K562 (cell line): Measurements from ENCODE around the gene TLR8. TPM values are rescaled to one million over a fixed set of nuclear protein-coding genes. Genes with fewer than 3 reads are reported as not detected.
A peak's percentile ranks its signal among the peaks of the same experiment; 100 is the strongest.

Source experiments
- COPS2 ChIP-seq: fragments of 450-650 bp; conservative IDR thresholded peaks from 2 replicates; pipeline ENCODE4 v1.6.1; 2016; ENCODE audit warnings: mild to moderate bottlenecking, moderate library complexity
- DPF2 ChIP-seq: fragments of 450-650 bp; IDR thresholded peaks from 2 replicates; pipeline ENCODE4 v1.6.1; 2016
- FOSL1 ChIP-seq: fragments of 200-800 bp; sonication (Bioruptor generic); conservative IDR thresholded peaks from 2 replicates; pipeline ENCODE4 v1.6.1; 2016; ENCODE audit warnings: missing genetic modification characterization, missing compliant biosample characterization
- HCFC1 ChIP-seq: IDR thresholded peaks from 2 replicates; pipeline ENCODE4 v1.6.1; 2012; ENCODE audit warnings: low read depth, low read length, improper control_type of control experiment
- HDAC1 ChIP-seq, 2 experiments: fragments of 450-650 bp; IDR thresholded peaks; 2 replicates each; pipeline ENCODE4 v1.6.1; 2016 to 2017; ENCODE audit warnings: inconsistent platforms in 1 of 2, mild to moderate bottlenecking in 1 of 2, moderate library complexity in 1 of 2
- MYNN ChIP-seq, 2 experiments: sonication (generic); formaldehyde crosslinking in 1 of 2; IDR thresholded peaks; 2 replicates each; pipeline versions ENCODE4 v1.5.0 to v1.6.1; 2016 to 2020; ENCODE audit warnings: antibody characterized with exemption in 1 of 2, missing genetic modification reagents in 1 of 2
- NEUROD1 ChIP-seq: fragments of 150-350 bp; IDR thresholded peaks from 2 replicates; pipeline ENCODE4 v1.6.1; 2014; ENCODE audit warnings: borderline replicate concordance, low read length, low read depth; ENCODE audit not compliant: partially characterized antibody
- NFRKB ChIP-seq: fragments of 450-650 bp; IDR thresholded peaks from 2 replicates; pipeline ENCODE4 v1.6.1; 2016; ENCODE audit warnings: low read depth
- NR2C1 ChIP-seq, 2 experiments: fragments of 450-650 bp; IDR thresholded peaks; 2 replicates each; pipeline ENCODE4 v1.6.1; 2017; ENCODE audit warnings: mild to moderate bottlenecking in 2 of 2, antibody characterized with exemption in 1 of 2, inconsistent platforms in 1 of 2, missing compliant biosample characterization in 1 of 2, missing genetic modification characterization in 1 of 2
- PCBP1 ChIP-seq: fragments of 200-400 bp; formaldehyde crosslinking; IDR thresholded peaks from 2 replicates; pipeline ENCODE4 v1.6.1; 2018; ENCODE audit warnings: mild to moderate bottlenecking, low read depth, low read length; ENCODE audit not compliant: poor library complexity, severe bottlenecking
- PHB ChIP-seq: fragments of 250-450 bp; sonication (Bioruptor Pico); IDR thresholded peaks from 2 replicates; pipeline ENCODE4 v1.5.0; 2021
- STAT5A ChIP-seq: IDR thresholded peaks from 2 replicates; pipeline ENCODE4 v1.6.1; 2012; ENCODE audit warnings: low read length, inconsistent platforms, borderline replicate concordance
- ZKSCAN3 ChIP-seq: fragments of 250-450 bp; sonication (Bioruptor Pico); IDR thresholded peaks from 2 replicates; pipeline ENCODE4 v1.4.0; 2020
- ZNF175 ChIP-seq: fragments of 200-800 bp; sonication (Bioruptor generic); IDR thresholded peaks from 2 replicates; pipeline ENCODE4 v1.6.1; 2016; ENCODE audit warnings: low read depth, mild to moderate bottlenecking, missing genetic modification characterization, missing compliant biosample characterization
- polyA plus RNA-seq, 8 experiments: library from polyadenylated mRNA; depleted of rRNA in 4 of 8; stranded (reverse) in 5 of 8; unstranded in 3 of 8; fragments of >200 nt; fragmentation: Nextera tagmentation in 2 of 8; fragmentation: Illumina TruSeq in 1 of 8; extraction: Ambion mirVana in 2 of 8; extraction: Trizol in 1 of 8; gene quantifications; 2 replicates each; pipeline versions ENCODE4 v1.2.1 to v1.2.3, GENCODE V29; 2011 to 2014; ENCODE audit warnings: inconsistent platforms in 1 of 8, missing spikeins in 1 of 8
- total RNA-seq, 7 experiments: library from RNA; depleted of rRNA in 6 of 7; stranded (reverse); fragments of >200 nt in 6 of 7; fragmentation: Illumina TruSeq in 2 of 7; extraction: Trizol in 2 of 7; gene quantifications; 2 replicates each; pipeline versions ENCODE4 v1.2.1 to v1.2.3, GENCODE V29; 2011 to 2021; ENCODE audit warnings: low replicate concordance in 1 of 7
- TF ChIP-seq, protein P1 (sequence below), 2 experiments: fragments of 450-650 bp in 1 of 2; sonication (generic) in 1 of 2; formaldehyde crosslinking in 1 of 2; IDR thresholded peaks in 1 of 2; conservative IDR thresholded peaks in 1 of 2; 2 replicates each; pipeline versions ENCODE4 v1.6.1 to v1.8.1; 2016 to 2023; ENCODE audit warnings: mild to moderate bottlenecking in 2 of 2, moderate library complexity in 2 of 2, inconsistent platforms in 1 of 2, missing genetic modification reagents in 1 of 2
- TF ChIP-seq, protein P2 (sequence below): fragments of 250-450 bp; sonication (Bioruptor Pico); IDR thresholded peaks from 2 replicates; pipeline ENCODE4 v1.5.0; 2021; ENCODE audit warnings: mild to moderate bottlenecking, borderline replicate concordance
- TF ChIP-seq, protein P3 (sequence below): IDR thresholded peaks from 3 replicates; pipeline ENCODE4 v1.6.1; 2011; ENCODE audit warnings: borderline replicate concordance, mild to moderate bottlenecking; ENCODE audit not compliant: insufficient read length, insufficient read depth
- TF ChIP-seq, protein P4 (sequence below): conservative IDR thresholded peaks from 2 replicates; pipeline ENCODE4 v1.6.1; 2011; ENCODE audit warnings: low read depth, mild to moderate bottlenecking, low read length; ENCODE audit not compliant: control insufficient read depth

TLR8 gene
- total and polyA plus RNA-seq, 9 of the 15 experiments (the other 6 are each of a cell fraction or from before 2014, with no cell fraction given) = not detected

DNA sequence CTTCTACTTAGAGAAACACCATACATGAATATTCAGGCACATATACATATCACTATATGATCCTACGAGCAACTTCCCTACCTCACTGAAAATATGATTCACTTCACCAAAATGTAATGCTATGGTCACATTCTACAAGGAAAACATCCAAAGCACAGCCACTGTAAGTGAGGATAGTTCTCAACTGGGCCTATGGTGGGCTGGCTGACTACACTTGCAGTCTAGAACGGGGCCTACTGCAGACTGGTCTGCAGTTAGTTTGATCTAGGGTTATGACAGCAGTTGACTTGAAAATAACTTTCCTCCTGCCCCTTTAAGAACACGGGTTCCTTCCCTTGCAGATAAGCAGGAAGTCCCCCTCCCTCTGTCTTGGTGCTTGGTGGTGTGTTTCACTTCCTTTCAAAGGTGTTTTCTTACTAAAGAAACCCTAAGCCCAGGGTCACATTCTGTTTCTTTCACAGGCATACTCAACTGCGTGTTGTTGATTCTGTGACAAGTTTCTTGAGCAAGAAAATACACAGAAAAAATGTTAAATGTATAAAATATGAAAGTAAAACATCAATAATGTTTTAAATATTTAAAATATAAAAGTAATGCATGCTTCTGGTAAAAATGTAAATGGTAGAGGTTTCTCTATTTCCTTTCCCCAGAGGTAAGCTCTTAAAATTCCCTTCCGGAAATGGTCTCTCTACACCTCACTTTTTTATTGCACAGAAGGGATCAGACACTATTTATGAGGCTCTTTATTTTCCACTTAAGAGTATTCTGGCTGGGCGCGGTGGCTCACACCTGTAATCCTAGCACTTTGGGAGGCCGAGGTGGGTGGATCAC lies 50.5 kb downstream of the TLR8 start (continued):
- TF ChIP-seq, protein P1, sequence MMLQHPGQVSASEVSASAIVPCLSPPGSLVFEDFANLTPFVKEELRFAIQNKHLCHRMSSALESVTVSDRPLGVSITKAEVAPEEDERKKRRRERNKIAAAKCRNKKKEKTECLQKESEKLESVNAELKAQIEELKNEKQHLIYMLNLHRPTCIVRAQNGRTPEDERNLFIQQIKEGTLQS (IDR thresholded peaks at IDR 0.05) = no peak
- TF ChIP-seq, protein P1 (CRISPR knock-in tag; conservative IDR thresholded peaks at IDR 0.05) = no peak
- TF ChIP-seq, protein P2, sequence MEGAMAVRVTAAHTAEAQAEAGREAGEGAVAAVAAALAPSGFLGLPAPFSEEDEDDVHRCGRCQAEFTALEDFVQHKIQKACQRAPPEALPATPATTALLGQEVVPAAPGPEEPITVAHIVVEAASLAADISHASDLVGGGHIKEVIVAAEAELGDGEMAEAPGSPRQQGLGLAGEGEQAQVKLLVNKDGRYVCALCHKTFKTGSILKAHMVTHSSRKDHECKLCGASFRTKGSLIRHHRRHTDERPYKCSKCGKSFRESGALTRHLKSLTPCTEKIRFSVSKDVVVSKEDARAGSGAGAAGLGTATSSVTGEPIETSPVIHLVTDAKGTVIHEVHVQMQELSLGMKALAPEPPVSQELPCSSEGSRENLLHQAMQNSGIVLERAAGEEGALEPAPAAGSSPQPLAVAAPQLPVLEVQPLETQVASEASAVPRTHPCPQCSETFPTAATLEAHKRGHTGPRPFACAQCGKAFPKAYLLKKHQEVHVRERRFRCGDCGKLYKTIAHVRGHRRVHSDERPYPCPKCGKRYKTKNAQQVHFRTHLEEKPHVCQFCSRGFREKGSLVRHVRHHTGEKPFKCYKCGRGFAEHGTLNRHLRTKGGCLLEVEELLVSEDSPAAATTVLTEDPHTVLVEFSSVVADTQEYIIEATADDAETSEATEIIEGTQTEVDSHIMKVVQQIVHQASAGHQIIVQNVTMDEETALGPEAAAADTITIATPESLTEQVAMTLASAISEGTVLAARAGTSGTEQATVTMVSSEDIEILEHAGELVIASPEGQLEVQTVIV (CRISPR knock-in tag) = no peak
- TF ChIP-seq, protein P3, sequence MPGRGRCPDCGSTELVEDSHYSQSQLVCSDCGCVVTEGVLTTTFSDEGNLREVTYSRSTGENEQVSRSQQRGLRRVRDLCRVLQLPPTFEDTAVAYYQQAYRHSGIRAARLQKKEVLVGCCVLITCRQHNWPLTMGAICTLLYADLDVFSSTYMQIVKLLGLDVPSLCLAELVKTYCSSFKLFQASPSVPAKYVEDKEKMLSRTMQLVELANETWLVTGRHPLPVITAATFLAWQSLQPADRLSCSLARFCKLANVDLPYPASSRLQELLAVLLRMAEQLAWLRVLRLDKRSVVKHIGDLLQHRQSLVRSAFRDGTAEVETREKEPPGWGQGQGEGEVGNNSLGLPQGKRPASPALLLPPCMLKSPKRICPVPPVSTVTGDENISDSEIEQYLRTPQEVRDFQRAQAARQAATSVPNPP = no peak
- TF ChIP-seq HCFC1 = no peak
- TF ChIP-seq DPF2 = no peak
- TF ChIP-seq FOSL1 (tag) = peak; percentile 46; the same call in 1 of the 2 replicates
- TF ChIP-seq MYNN (IDR thresholded peaks at IDR 0.05) = no peak
- no peak for TF ChIP-seq MYNN (CRISPR knock-in tag; IDR thresholded peaks at IDR 0.05)
- TF ChIP-seq, protein P4, sequence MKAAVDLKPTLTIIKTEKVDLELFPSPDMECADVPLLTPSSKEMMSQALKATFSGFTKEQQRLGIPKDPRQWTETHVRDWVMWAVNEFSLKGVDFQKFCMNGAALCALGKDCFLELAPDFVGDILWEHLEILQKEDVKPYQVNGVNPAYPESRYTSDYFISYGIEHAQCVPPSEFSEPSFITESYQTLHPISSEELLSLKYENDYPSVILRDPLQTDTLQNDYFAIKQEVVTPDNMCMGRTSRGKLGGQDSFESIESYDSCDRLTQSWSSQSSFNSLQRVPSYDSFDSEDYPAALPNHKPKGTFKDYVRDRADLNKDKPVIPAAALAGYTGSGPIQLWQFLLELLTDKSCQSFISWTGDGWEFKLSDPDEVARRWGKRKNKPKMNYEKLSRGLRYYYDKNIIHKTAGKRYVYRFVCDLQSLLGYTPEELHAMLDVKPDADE = no peak
- no peak for TF ChIP-seq HDAC1 (IDR thresholded peaks at IDR 0.05)
- TF ChIP-seq COPS2 = no peak
- TF ChIP-seq PHB = no peak
- TF ChIP-seq NR2C1 (IDR thresholded peaks at IDR 0.05) = no peak
- peak; percentile 21; the same call in 1 of the 2 replicates for TF ChIP-seq NR2C1 (tag; IDR thresholded peaks at IDR 0.05)
- no peak for TF ChIP-seq PCBP1
- TF ChIP-seq NFRKB = peak; percentile 52
- no peak for TF ChIP-seq STAT5A
- no peak for TF ChIP-seq NEUROD1
- TF ChIP-seq ZNF175 (CRISPR knock-in tag) = no peak
- TF ChIP-seq ZKSCAN3 (CRISPR knock-in tag) = no peak
